ENCODE results near the gene MED27. TPM values are rescaled to one million over a fixed set of nuclear protein-coding genes. Genes with fewer than 3 reads are reported as not detected.

Gene MED27
- total and polyA plus RNA-seq, 2 of the 4 experiments (the other 2 are of a cell fraction): 50.2 to 63.4 TPM

GRCh38 chr9:131963072-131964030, 116.3 kb downstream of the MED27 start:
- H2BK20ac ChIP-seq (ENCODE audit: low read depth, low read length): no peak overlapping the region
- no peak overlapping the region for H4K5ac ChIP-seq (ENCODE audit: low read depth, low read length)
- no peak overlapping the region for H3K18ac ChIP-seq (ENCODE audit: low read depth, low read length)
- no peak overlapping the region for H2AK9ac ChIP-seq (replicated peaks; ENCODE audit: low read depth, low read length, poor library complexity)
- no peak overlapping the region for H3K4me3 ChIP-seq (ENCODE audit: insufficient read depth, low read depth, low read length)
- no peak overlapping the region for H2AFZ ChIP-seq (replicated peaks; ENCODE audit: low read length, poor library complexity)
- no peak overlapping the region for H2BK5ac ChIP-seq (ENCODE audit: low read depth, low read length, poor library complexity, severe bottlenecking)
- no peak overlapping the region for H3K14ac ChIP-seq (replicated peaks; ENCODE audit: low read depth, low read length)
- peaks cover 2% of the 10 kb centered on the region; the same call in 1 of the 2 replicates for H3K4me1 ChIP-seq (ENCODE audit: control insufficient read depth, insufficient read depth, low read length)
- ATAC-seq (ENCODE audit: low read depth) (no peak), DNase-seq (no peak)
- H2BK15ac ChIP-seq (ENCODE audit: low read depth, low read length): no peak overlapping the region
- H3K9me1 ChIP-seq (ENCODE audit: insufficient read depth, low read length): peaks cover 7% of the 10 kb centered on the region
- no peak overlapping the region for H3K9ac ChIP-seq (ENCODE audit: low read depth, low read length)
- in situ Hi-C loops (cut with MboI; ENCODE audit: low sequenced_read_pairs) (no loop called here), dilution Hi-C loops (cut with HindIII; ENCODE audit: low sequenced_read_pairs, unreplicated experiment) (no loop called here), intact Hi-C loops (cut with micrococcal nuclease) (no loop called here)
- H3K9me3 ChIP-seq (ENCODE audit: control insufficient read depth, insufficient read depth, low read length): no peaks in the 10 kb centered on the region
- POLR2A ChIA-PET (ENCODE audit: unreplicated experiment): no interaction called here
- WGBS, 2 experiments (ENCODE audit: extremely low coverage in 2 of 2, insufficient read length in 1 of 2): no CpG with 5 or more reads among the region's 12 CpGs
- CTCF ChIA-PET: no interaction called here
- peaks cover 14% of the 10 kb centered on the region; the same call in 1 of the 2 replicates for H4K20me1 ChIP-seq (ENCODE audit: insufficient read depth, low read length)
- no peak overlapping the region for H3K4me2 ChIP-seq (ENCODE audit: low read depth, low read length)
- H3K23ac ChIP-seq (ENCODE audit: low read depth, low read length): no peak overlapping the region
- H2BK120ac ChIP-seq (ENCODE audit: low read depth, low read length): no peak overlapping the region
- peaks cover 10 to 34% of the 10 kb centered on the region in 2 experiments; a peak in 3 of 4 replicates for H3K79me1 ChIP-seq (ENCODE audit: low read depth in 1 of 2, low read length in 2 of 2)
- no peak overlapping the region for H4K8ac ChIP-seq (ENCODE audit: low read depth in 2 of 2, low read length in 2 of 2)
- BruUV-seq (replicated peaks): no TSS peak
- H4K91ac ChIP-seq (ENCODE audit: insufficient read depth, low read depth, low read length): no peak overlapping the region
- H3K27ac ChIP-seq (ENCODE audit: insufficient read depth, low read length): no peak overlapping the region
- 0 out of 2 replicates have a peak overlapping the region, but pooled peaks have one; percentile 0 for H3K56ac ChIP-seq (ENCODE audit: extremely low read depth, insufficient read depth, low read length)
- no peak overlapping the region for H3K4ac ChIP-seq (ENCODE audit: low read depth, low read length)
- H2AK5ac ChIP-seq (ENCODE audit: low read depth, low read length): no peak overlapping the region
- H3K27me3 ChIP-seq (ENCODE audit: control insufficient read depth, insufficient read depth, low read length): no peaks in the 10 kb centered on the region
- H3K36me3 ChIP-seq (ENCODE audit: control insufficient read depth, insufficient read depth, low read length): no peaks in the 10 kb centered on the region
- TF ChIP-seq RCOR1 (IDR thresholded peaks at IDR 0.05; ENCODE audit: insufficient replicate concordance, low read length) (no peak), RAD21 (IDR thresholded peaks at IDR 0.05; ENCODE audit: low read length) (no peak)
